Stimulated activated CD8-positive, alpha-beta memory T cell treated with anti-CD3 and anti-CD28 coated beads, Interleukin-4, amount 100 ng/mL, for 24 hours (primary cell): Measurements from ENCODE around the gene HID1.
"Not testable (repeated sequence)": the region's sequence is repeated elsewhere in the genome, so short reads cannot be mapped to it uniquely, and the experiment has no call there.

Experiments used
- DNase-seq: peaks from one replicate; pipeline ENCODE4 v3.0.0-alpha.2; 2020; ENCODE audit warnings: low read depth

HID1 gene

DNA sequence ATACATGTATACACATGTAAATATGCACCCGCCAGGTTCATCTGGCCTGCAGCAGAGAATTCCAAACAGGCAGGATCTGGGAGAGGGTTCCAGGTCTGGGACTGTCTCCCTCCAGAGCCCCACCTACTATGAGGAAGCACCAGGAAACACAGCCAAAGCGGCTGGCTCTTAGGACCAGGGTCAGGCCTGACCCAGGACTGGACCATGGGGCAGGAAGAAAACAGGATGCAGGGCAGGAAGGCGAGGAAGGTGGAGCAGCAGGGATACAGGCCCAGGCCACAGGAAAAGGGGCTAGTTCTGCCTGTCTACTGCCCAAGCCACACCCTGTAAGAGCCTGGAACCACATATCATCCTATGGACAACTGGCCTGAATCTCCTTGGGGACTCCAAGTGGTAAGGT lies 2.2 kb downstream of the HID1 start:
- no peak for DNase-seq

DNA sequence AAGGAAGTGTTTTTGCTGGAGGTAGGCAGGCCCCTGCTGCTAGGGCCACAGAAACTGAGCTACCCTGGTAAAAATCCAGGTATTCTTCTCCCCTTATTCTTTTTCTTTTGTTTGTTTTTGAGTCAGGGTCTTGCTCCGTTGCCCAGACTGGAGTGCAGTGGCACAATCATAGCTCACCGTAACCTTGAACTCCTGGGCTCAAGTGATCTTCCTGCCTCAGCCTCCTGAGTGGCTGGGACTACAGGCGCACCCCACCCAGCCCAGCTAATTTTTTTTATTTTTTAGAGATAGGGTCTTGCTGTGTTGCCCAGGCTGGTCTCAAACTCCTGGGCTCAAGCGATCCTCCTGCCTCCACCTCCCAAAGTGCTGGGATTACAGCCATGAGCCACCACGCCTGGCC lies 3.1 kb downstream of the HID1 start:
- not testable (repeated sequence) for DNase-seq

- no peak for DNase-seq
Measured at GRCh38 chr17:74968361-74968780, 4.2 kb downstream of the HID1 start.

DNA sequence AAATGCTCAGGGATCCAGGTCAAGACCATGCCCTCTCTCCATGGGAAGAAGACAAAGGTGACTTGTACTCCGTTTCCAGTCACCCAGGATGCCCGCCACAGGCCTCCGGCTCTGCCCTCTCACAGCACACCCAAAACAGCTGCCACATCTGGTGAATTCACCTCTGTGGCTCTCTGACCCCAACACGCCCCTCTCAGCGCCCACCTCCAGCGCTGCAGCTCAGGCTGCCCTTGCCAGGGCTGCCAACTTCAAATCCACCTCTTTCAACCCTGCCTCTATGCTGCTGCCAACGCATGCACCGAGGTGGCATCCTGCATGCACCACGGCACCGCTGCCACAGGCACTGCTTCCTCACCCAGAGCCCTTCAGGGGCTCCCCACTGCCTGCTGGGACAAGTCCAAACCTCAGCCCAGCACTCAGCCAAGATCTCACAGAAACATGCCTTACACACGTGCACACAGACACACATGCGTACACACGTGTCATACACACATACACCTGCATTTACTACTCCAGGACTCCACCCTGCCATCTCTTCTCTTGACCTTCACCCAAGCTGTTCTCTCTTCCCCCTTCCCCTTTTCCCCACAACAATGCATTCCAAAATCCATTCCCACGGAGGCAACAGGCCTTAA lies 7.5 kb downstream of the HID1 start:
- no peak for DNase-seq

- DNase-seq: no peak
Measured at GRCh38 chr17:74964246-74964761, 8.3 kb downstream of the HID1 start.

GRCh38 chr17:74963656-74964055 lies 8.9 kb downstream of the HID1 start:
- DNase-seq: no peak

DNA sequence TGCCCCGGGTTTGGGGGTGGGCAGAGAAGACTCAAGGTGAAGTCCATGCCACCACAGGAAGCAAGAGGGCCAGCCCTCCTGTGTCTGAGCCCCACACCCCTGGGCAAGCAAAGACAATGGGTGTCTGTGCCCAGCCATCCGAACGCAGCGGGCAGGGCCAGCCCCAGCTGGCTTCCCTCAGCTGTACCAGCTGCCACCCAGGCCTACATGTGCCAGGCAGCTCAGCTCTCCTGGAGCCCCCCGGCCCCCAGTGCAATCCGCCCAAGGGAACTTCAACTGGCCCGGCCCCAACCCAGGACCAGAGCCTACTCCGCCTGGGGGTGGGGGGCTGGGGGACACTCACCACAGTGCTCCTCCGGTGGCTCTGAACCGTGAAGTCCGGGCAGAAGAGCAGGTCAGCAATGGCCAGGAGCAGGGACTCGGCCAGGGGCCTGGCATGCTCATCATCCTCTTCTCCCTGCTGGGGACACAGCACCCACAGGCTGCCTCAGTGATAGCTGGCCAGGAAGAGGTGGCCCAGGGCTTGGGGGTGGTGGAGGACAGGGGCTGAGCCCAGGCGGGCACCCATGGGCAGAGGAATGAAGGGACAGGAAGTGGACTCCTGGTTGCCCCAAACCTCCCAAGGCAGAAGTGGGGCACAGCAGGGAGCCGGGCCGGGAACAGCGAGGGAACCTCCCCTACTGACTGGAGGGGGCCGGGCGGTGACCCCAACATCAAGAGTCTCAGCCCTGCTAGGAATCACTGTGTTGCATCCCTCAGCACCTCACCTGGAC lies 9.8 kb downstream of the HID1 start:
- no peak for DNase-seq

- peak; percentile 73 for DNase-seq
Measured at GRCh38 chr17:74961657-74962350, 10.8 kb downstream of the HID1 start.

DNA sequence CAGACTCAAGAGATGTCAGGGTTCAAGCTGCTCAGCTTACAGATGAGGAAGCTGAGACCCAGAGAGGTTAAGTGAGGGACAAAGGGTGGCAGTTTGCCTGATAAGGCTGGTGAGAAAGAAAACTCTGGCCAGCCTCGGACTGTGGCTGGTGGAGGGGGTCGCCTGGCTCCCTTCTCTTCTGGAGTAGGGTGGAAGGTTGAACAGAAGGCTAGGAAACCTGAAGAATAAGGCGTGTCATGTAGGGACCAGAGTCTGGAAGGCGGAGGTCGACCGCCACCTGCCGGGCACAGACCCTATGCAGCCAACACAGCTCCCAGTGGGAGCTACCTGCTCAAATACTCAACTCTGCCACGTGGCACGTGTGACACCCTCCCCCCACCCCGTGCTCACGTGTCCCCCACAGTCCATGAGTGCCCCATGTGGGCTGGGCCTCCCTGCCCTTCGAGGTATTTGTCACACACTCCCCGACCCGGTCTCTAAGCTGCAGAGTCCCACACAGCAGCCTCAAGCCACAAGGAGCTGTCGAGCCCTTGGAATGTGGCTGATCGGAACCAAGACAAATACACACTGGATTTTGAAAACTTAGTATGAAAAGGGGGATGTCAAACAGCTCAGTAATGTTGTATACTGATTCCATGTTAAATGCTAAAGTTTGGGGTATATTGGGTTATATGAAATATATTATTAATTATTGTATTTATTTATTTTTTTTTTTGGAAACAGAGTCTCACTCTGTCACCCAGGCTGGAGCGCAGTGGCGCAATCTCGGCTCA lies 11.8 kb downstream of the HID1 start:
- no peak for DNase-seq

GRCh38 chr17:74959826-74960515 lies 12.6 kb downstream of the HID1 start:
- no peak for DNase-seq

DNA sequence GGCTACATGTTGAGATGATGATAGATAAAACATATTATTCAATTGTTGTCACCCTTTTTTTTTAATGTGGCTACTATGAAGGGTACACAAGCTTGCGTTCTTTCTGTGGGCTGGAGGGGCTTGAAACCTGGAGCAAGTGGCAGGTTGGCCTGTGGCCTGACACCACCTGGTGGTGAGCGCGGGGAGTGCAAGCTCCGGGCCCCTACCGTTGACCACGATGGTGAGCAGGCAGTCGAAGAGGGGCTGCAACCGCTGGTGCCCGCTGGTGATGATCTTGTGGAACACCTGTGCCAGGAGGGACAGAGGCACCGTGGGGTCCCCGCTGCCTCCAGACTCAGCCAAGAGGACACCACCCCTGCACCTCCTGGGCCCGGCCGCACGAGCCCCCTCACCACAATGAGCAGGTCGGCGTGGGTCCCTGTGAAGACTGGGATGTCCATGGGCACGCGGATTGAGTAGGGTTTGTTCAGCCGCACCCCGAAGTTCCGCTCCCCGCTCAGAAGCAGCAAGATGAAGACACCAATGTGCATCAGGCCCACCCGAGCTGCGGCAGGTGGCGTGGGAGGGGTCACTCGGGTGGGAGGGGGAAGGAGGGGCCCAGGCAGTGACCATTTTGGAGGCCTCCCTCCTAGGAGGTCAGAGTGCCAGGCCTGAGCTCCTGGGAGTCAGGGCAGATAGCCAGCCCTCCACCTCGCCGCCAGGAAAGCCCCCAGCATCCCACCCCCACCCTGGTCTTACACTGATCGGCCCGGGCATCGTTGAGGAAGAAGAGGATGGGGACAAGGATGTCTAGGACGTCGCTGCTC lies 14.4 kb downstream of the HID1 start:
- peak; percentile 74 for DNase-seq

GRCh38 chr17:74956093-74956492 lies 16.5 kb downstream of the HID1 start:
- no peak for DNase-seq

GRCh38 chr17:74954665-74955421 lies 17.7 kb downstream of the HID1 start:
- no peak for DNase-seq

- no peak for DNase-seq
Measured at GRCh38 chr17:74954115-74954514, 18.4 kb downstream of the HID1 start.

- no peak for DNase-seq
Measured at GRCh38 chr17:74953134-74953687, 19.3 kb downstream of the HID1 start.

DNA sequence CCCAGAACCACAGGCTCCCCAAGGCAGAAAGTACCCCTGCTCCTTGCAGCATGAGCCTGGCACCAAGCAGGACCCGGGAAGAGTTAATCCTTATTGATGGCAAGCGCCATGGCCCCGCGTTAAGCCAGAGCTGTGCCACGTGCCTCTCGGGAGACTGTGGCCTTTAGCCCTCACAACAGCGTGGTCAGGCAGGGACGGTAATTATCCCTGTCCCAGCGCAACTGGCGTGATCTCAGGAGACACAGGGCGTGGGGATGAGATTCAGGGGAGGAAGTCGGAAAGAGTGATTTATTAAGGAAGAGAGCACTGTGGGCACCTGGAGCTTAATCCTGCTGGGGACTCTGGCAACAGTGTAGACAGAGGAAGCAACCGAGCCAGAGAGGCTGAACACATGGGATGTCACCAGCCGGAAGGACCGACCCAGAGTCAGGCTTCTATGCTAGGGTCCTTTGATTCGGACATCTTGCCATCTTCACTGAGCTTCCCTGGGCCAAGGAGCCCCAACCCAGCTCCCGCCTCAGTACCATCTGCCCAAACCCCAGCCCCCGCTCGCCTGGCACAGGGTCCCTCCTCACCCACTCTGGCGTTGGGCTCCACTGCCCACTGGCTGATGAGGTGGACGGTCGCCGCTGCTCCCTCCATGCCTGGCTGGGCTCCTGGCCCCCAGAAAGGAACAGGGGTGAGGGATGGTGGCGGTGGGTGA lies 20.0 kb downstream of the HID1 start:
- no peak for DNase-seq

GRCh38 chr17:74951680-74952421 lies 20.7 kb downstream of the HID1 start:
- DNase-seq: no peak

DNA sequence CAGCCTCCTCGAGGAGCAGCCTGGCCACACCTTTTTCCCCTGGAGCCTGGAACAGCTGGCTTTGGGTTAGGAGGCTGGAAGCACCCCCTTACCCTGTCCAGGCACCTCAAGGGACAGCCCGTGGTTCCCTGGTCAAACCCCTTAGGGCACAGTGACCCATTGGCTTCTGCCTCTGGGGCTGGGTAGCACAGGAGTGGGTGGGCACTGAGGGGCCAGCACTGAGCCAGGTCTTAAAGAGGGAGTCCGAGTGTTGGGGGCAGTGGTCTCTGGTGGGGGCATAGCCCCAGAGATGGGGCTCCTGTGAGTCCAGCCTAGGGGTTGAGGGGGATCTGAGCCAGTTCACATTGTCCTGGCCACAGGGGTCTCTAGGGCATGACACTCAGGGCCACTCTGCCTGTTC lies 21.5 kb downstream of the HID1 start:
- no peak for DNase-seq
